ENCODE measurements around the gene FCHO2.
A peak's percentile ranks its signal among the peaks of the same experiment; 100 is the strongest.

Gene FCHO2

DNA sequence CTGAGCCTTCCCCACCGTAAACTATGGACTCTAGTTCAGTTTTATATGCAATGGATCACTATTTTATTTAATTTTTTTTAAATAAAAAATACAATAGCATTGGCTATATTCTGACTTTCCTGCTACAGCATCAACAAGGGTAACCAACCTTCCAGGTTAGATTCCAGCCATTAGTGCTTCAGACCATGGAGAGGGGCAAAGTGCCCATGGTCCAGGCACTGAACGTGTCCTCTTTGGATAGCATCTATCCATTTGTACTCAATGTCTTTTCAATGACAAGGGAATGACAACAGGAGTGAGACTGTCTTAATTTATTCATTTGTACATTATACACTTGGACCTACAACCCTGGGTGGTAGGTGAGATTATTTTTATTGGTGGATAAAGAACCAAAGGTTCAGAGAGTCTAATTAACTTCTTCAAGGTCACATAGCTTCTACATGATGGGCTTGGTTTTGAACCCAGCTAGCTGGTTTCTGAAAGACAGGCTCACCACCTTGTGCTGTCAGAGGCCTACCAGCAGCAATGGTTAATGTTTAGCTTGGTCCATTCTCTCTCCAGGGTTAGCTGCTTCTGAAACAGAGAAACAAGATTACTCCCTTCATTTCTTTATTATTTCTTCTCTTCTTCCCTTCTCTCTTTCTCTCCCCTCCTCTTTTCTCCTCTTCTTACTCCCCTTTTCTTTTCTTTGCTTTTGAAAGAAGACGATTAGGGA is 176.0 kb downstream of the FCHO2 start:
- Histone ChIP-seq H3K27me3 (ENCODE audit: insufficient read depth, low read length) (no peaks in the 10 kb centered on the region), H3K4me1 (ENCODE audit: control insufficient read depth in 1 of 2, insufficient read depth in 2 of 2, low read length in 2 of 2) (peaks cover 16 to 21% of the 10 kb centered on the region in 2 experiments), H4K91ac (ENCODE audit: low read depth, low read length) (no peak overlapping the region), H4K8ac (ENCODE audit: low read depth, low read length) (no peak overlapping the region), H3K14ac (ENCODE audit: low read length) (no peak overlapping the region), H3K9ac (ENCODE audit: low read length) (no peak overlapping the region), H4K12ac (ENCODE audit: low read depth, low read length) (no peak overlapping the region), H2BK120ac (ENCODE audit: insufficient read depth, low read length, poor library complexity) (no peak overlapping the region), H2BK5ac (ENCODE audit: low read depth, low read length, poor library complexity) (no peak overlapping the region), H2BK12ac (ENCODE audit: low read length) (no peak overlapping the region), H3K4me2 (ENCODE audit: low read length) (no peak overlapping the region), H3K18ac (ENCODE audit: low read length) (no peak overlapping the region), H3K36me3 (ENCODE audit: control insufficient read depth in 1 of 2, insufficient read depth in 2 of 2, low read length in 2 of 2) (no peaks in the 10 kb centered on the region), H3K79me2 (ENCODE audit: control insufficient read depth, insufficient read depth, low read length, poor library complexity) (no peaks in the 10 kb centered on the region), H3K79me1 (ENCODE audit: low read length) (peaks cover 9% of the 10 kb centered on the region), H3K23ac (ENCODE audit: low read length) (no peak overlapping the region), H3K4ac (ENCODE audit: low read depth, low read length) (no peak overlapping the region), H3K4me3 (ENCODE audit: low read depth, low read length) (no peak overlapping the region), H2AK5ac (ENCODE audit: low read length) (no peak overlapping the region), H3K27ac (ENCODE audit: low read depth, low read length) (no peak overlapping the region), H2AFZ (ENCODE audit: insufficient read depth, low read length, poor library complexity) (no peak overlapping the region), H3K9me3 (ENCODE audit: insufficient read depth, low read depth, low read length) (no peaks in the 10 kb centered on the region)
- no CpG with 5 or more reads among the region's 3 CpGs for WGBS (ENCODE audit: extremely low coverage, insufficient coverage, insufficient read length)
- DNase-seq = no peak

- Histone ChIP-seq H3K14ac (ENCODE audit: low read length) (no peak overlapping the region), H2AK5ac (ENCODE audit: low read length) (no peak overlapping the region), H3K27ac (ENCODE audit: low read depth, low read length) (no peak overlapping the region), H4K8ac (ENCODE audit: low read depth, low read length) (no peak overlapping the region), H3K23ac (ENCODE audit: low read length) (no peak overlapping the region), H2AFZ (ENCODE audit: insufficient read depth, low read length, poor library complexity) (no peak overlapping the region), H3K9ac (ENCODE audit: low read length) (no peak overlapping the region), H3K4me3 (ENCODE audit: low read depth, low read length) (no peak overlapping the region), H3K4me2 (ENCODE audit: low read length) (no peak overlapping the region), H4K12ac (ENCODE audit: low read depth, low read length) (no peak overlapping the region), H3K79me1 (ENCODE audit: low read length) (peaks cover 9% of the 10 kb centered on the region), H3K79me2 (ENCODE audit: control insufficient read depth, insufficient read depth, low read length, poor library complexity) (no peaks in the 10 kb centered on the region), H3K27me3 (ENCODE audit: insufficient read depth, low read length) (no peaks in the 10 kb centered on the region), H2BK120ac (ENCODE audit: insufficient read depth, low read length, poor library complexity) (no peak overlapping the region), H4K91ac (ENCODE audit: low read depth, low read length) (no peak overlapping the region), H3K4ac (ENCODE audit: low read depth, low read length) (no peak overlapping the region), H3K4me1 (ENCODE audit: control insufficient read depth in 1 of 2, insufficient read depth in 2 of 2, low read length in 2 of 2) (peaks cover 16 to 24% of the 10 kb centered on the region in 2 experiments), H3K9me3 (ENCODE audit: insufficient read depth, low read depth, low read length) (no peaks in the 10 kb centered on the region), H2BK5ac (ENCODE audit: low read depth, low read length, poor library complexity) (no peak overlapping the region), H3K36me3 (ENCODE audit: control insufficient read depth in 1 of 2, insufficient read depth in 2 of 2, low read length in 2 of 2) (no peaks in the 10 kb centered on the region), H2BK12ac (ENCODE audit: low read length) (no peak overlapping the region), H3K18ac (ENCODE audit: low read length) (no peak overlapping the region)
- no peak for DNase-seq
- WGBS (ENCODE audit: extremely low coverage, insufficient coverage, insufficient read length) = no CpG with 5 or more reads among the region's 2 CpGs
Observed at GRCh38 chr5:73132759-73133158, 176.9 kb downstream of the FCHO2 start.

DNA sequence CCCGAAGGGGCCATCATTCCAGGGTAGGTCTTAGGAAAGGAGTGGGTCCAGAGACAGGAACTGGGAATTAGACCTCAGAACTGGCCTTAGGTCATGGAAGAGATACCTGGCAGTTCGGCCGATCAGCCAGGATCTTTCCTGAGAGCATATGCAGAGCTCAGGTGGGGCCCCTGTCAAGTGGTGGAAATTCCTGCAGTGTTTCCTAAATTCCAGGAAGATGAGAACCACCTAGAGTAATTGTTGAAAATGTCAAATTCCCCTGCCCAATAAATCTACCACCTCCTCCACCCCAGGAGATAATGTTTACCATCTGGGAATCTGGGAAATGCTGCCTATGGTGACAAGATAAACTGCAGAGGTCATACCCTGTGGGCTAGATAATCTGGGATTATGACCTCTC is 179.2 kb downstream of the FCHO2 start:
- peak overlapping the region; percentile 85 for H3K23ac ChIP-seq (ENCODE audit: low read length)
- no peaks in the 10 kb centered on the region for H3K27me3 ChIP-seq (ENCODE audit: insufficient read depth, low read length)

GRCh38 chr5:73135429-73136054 is 179.7 kb downstream of the FCHO2 start:
- Histone ChIP-seq H3K9me3 (ENCODE audit: insufficient read depth, low read depth, low read length) (no peaks in the 10 kb centered on the region), H2BK12ac (ENCODE audit: low read length) (no peak overlapping the region), H3K4ac (ENCODE audit: low read depth, low read length) (no peak overlapping the region), H3K79me1 (ENCODE audit: low read length) (peaks cover 9% of the 10 kb centered on the region), H2AK5ac (ENCODE audit: low read length) (no peak overlapping the region), H2AFZ (ENCODE audit: insufficient read depth, low read length, poor library complexity) (no peak overlapping the region), H3K14ac (ENCODE audit: low read length) (peak overlapping the region; percentile 45), H4K12ac (ENCODE audit: low read depth, low read length) (no peak overlapping the region), H3K23ac (ENCODE audit: low read length) (no peak overlapping the region), H3K27me3 (ENCODE audit: insufficient read depth, low read length) (no peaks in the 10 kb centered on the region), H3K9ac (ENCODE audit: low read length) (no peak overlapping the region), H3K36me3 (ENCODE audit: control insufficient read depth in 1 of 2, insufficient read depth in 2 of 2, low read length in 2 of 2) (no peaks in the 10 kb centered on the region), H3K27ac (ENCODE audit: low read depth, low read length) (peak overlapping the region; percentile 63), H4K8ac (ENCODE audit: low read depth, low read length) (peak overlapping the region; percentile 36), H3K4me2 (ENCODE audit: low read length) (peak overlapping the region; percentile 12), H3K18ac (ENCODE audit: low read length) (no peak overlapping the region), H4K91ac (ENCODE audit: low read depth, low read length) (peak overlapping the region; percentile 46), H2BK5ac (ENCODE audit: low read depth, low read length, poor library complexity) (peak overlapping the region; percentile 54), H3K4me3 (ENCODE audit: low read depth, low read length) (no peak overlapping the region), H3K79me2 (ENCODE audit: control insufficient read depth, insufficient read depth, low read length, poor library complexity) (no peaks in the 10 kb centered on the region), H3K4me1 (ENCODE audit: control insufficient read depth in 1 of 2, insufficient read depth in 2 of 2, low read length in 2 of 2) (peaks cover 16 to 24% of the 10 kb centered on the region in 2 experiments), H2BK120ac (ENCODE audit: insufficient read depth, low read length, poor library complexity) (peak overlapping the region; percentile 8)
- DNase-seq = peak in 1 of 2 donors; percentile 21
- WGBS (ENCODE audit: extremely low coverage, insufficient coverage, insufficient read length) = no CpG with 5 or more reads among the region's 6 CpGs

More for the DNA sequence above, 179.2 kb downstream of the FCHO2 start:
- Histone ChIP-seq H4K12ac (ENCODE audit: low read depth, low read length) (no peak overlapping the region), H3K4me1 (ENCODE audit: control insufficient read depth in 1 of 2, insufficient read depth in 2 of 2, low read length in 2 of 2) (peaks cover 16 to 24% of the 10 kb centered on the region in 2 experiments), H3K4me2 (ENCODE audit: low read length) (peak overlapping the region; percentile 12), H3K79me2 (ENCODE audit: control insufficient read depth, insufficient read depth, low read length, poor library complexity) (no peaks in the 10 kb centered on the region), H2BK12ac (ENCODE audit: low read length) (no peak overlapping the region), H3K79me1 (ENCODE audit: low read length) (peaks cover 9% of the 10 kb centered on the region), H3K27ac (ENCODE audit: low read depth, low read length) (peak overlapping the region; percentile 63), H3K18ac (ENCODE audit: low read length) (no peak overlapping the region), H3K14ac (ENCODE audit: low read length) (no peak overlapping the region), H2AK5ac (ENCODE audit: low read length) (no peak overlapping the region), H3K4me3 (ENCODE audit: low read depth, low read length) (no peak overlapping the region), H3K4ac (ENCODE audit: low read depth, low read length) (no peak overlapping the region), H4K91ac (ENCODE audit: low read depth, low read length) (peak overlapping the region; percentile 25), H2AFZ (ENCODE audit: insufficient read depth, low read length, poor library complexity) (no peak overlapping the region), H3K9ac (ENCODE audit: low read length) (no peak overlapping the region), H4K8ac (ENCODE audit: low read depth, low read length) (no peak overlapping the region), H3K36me3 (ENCODE audit: control insufficient read depth in 1 of 2, insufficient read depth in 2 of 2, low read length in 2 of 2) (no peaks in the 10 kb centered on the region), H2BK5ac (ENCODE audit: low read depth, low read length, poor library complexity) (no peak overlapping the region), H3K9me3 (ENCODE audit: insufficient read depth, low read depth, low read length) (no peaks in the 10 kb centered on the region), H2BK120ac (ENCODE audit: insufficient read depth, low read length, poor library complexity) (peak overlapping the region; percentile 8)
- no CpG with 5 or more reads among the region's 3 CpGs for WGBS (ENCODE audit: extremely low coverage, insufficient coverage, insufficient read length)
- DNase-seq = no peak

Measured in trophoblast cell (in vitro differentiated cells and primary cell).